ENCODE data around the gene MAGOH. TPM values are rescaled to one million over a fixed set of nuclear protein-coding genes. Genes with fewer than 3 reads are reported as not detected.

MAGOH gene
- total and polyA plus RNA-seq, 2 of the 13 experiments (the other 11 are each of a cell fraction or from before 2014, with no cell fraction given): 24.1 to 87.0 TPM

GRCh38 chr1:53183095-53183990, 55.0 kb downstream of the MAGOH start (continued):
- TF ChIP-seq MNT (IDR thresholded peaks at IDR 0.05): peak; percentile 86
- TF ChIP-seq ZSCAN29 (CRISPR knock-in tag; conservative IDR thresholded peaks at IDR 0.05): peak; percentile 86; the same call in 1 of the 2 replicates
- peak; percentile 40 to 93; a peak in 2 of 4 replicates for TF ChIP-seq NR2F1 (CRISPR knock-in tag; IDR thresholded peaks at IDR 0.05)
- no peak for TF ChIP-seq ARNT (IDR thresholded peaks at IDR 0.05)
- no peak for TF ChIP-seq E2F1 (CRISPR knock-in tag; IDR thresholded peaks at IDR 0.05)
- peak; percentile 83 for TF ChIP-seq ZNF629 (CRISPR knock-in tag; conservative IDR thresholded peaks at IDR 0.05)
- TF ChIP-seq ZNF264 (CRISPR knock-in tag; IDR thresholded peaks at IDR 0.05): peak; percentile 91
- TF ChIP-seq LCORL (IDR thresholded peaks at IDR 0.05): no peak
- TF ChIP-seq LCORL (CRISPR knock-in tag; IDR thresholded peaks at IDR 0.05): peak; percentile 95
- no peak for TF ChIP-seq HMGXB3 (CRISPR knock-in tag; IDR thresholded peaks at IDR 0.05; ENCODE audit: borderline replicate concordance)
- peak; percentile 92 for TF ChIP-seq RERE (CRISPR knock-in tag; IDR thresholded peaks at IDR 0.05; ENCODE audit: low read depth)
- no peak for TF ChIP-seq ZNF224 (CRISPR knock-in tag; IDR thresholded peaks at IDR 0.05)
- peak; percentile 51; the same call in 1 of the 2 replicates for TF ChIP-seq HBP1 (CRISPR knock-in tag; IDR thresholded peaks at IDR 0.05; ENCODE audit: low read depth)
- TF ChIP-seq TEAD2 (CRISPR knock-in tag; IDR thresholded peaks at IDR 0.05): no peak

Measured in HepG2 (cell line).